Glutamatergic neuron (in vitro differentiated cells): ENCODE data around the gene CETN3. TPM values are rescaled to one million over a fixed set of nuclear protein-coding genes. Genes with fewer than 3 reads are reported as not detected.

Experiments used
- DNase-seq: peaks from one replicate; pipeline ENCODE4 v3.0.0; 2022
- H3K27ac Mint-ChIP-seq: one replicate; pipeline ENCODE4 v1.8.0; 2020; ENCODE audit warnings: mild to moderate bottlenecking, mixed read lengths, inconsistent platforms; ENCODE audit not compliant: unreplicated experiment
- H3K27me3 Mint-ChIP-seq: one replicate; pipeline ENCODE4 v1.8.0; 2020; ENCODE audit warnings: mild to moderate bottlenecking, moderate library complexity, mixed read lengths, inconsistent platforms; ENCODE audit not compliant: unreplicated experiment
- H3K36me3 Mint-ChIP-seq: one replicate; pipeline ENCODE4 v1.8.0; 2020; ENCODE audit warnings: mild to moderate bottlenecking, mixed read lengths, inconsistent platforms; ENCODE audit not compliant: unreplicated experiment
- H3K4me1 Mint-ChIP-seq: one replicate; pipeline ENCODE4 v1.8.0; 2020; ENCODE audit warnings: mild to moderate bottlenecking, low read depth, mixed read lengths, inconsistent platforms; ENCODE audit not compliant: unreplicated experiment
- H3K4me3 Mint-ChIP-seq: one replicate; pipeline ENCODE4 v1.8.0; 2020; ENCODE audit warnings: mild to moderate bottlenecking, mixed read lengths, inconsistent platforms; ENCODE audit not compliant: unreplicated experiment
- H3K9me3 Mint-ChIP-seq: one replicate; pipeline ENCODE4 v1.8.0; 2020; ENCODE audit warnings: mild to moderate bottlenecking, moderate library complexity, mixed read lengths, inconsistent platforms; ENCODE audit not compliant: unreplicated experiment
- CTCF ChIP-seq: fragments of 200-600 bp; sonication (generic); IDR thresholded peaks from one replicate; pipeline ENCODE4 v1.5.0; 2021; ENCODE audit not compliant: partially characterized antibody, unreplicated experiment
- long read RNA-seq: library from polyadenylated mRNA; unstranded; transcript quantifications from one replicate; pipeline ENCODE4 v2.0.0, GENCODE V29; 2020; ENCODE audit not compliant: unreplicated experiment
- total RNA-seq: library from RNA; stranded (reverse); fragmentation: NEBNext Ultra II Directional; extraction: Animal tissue kit (Norgen Biotek cat#: 25700); gene quantifications from one replicate; pipeline ENCODE4 v1.2.1, GENCODE V29; 2021; ENCODE audit not compliant: unreplicated experiment

CETN3 gene
- 28.7 TPM for total RNA-seq
- long read RNA-seq, transcript CETN3-201 (5 exons, 2,432 nt) = major isoform, 9 of 10 reads
- long read RNA-seq, partial matches to known transcripts = 0 of 10 reads
- long read RNA-seq, other reads (novel, unspliced or antisense) = 0 of 10 reads

- Mint-ChIP-seq H3K27me3 (no peaks in the 10 kb centered on the region), H3K4me3 (no peak within 1 kb of the TSS), H3K27ac (no peak within 1 kb of the TSS), H3K9me3 (no peaks in the 10 kb centered on the region), H3K36me3 (no peaks in the 10 kb centered on the region), H3K4me1 (no peaks in the 10 kb centered on the region)
- TF ChIP-seq CTCF = no peak
- peak; percentile 92 for DNase-seq
Observed at GRCh38 chr5:90409318-90410177, at the start of gene CETN3. Gene CETN3 (minus strand): TSS chr5:90409756. CDS start chr5:90409661, 95 bp downstream.

GRCh38 chr5:90446961-90447360 is 37.4 kb upstream of the CETN3 start:
- H3K4me1 Mint-ChIP-seq = no peaks in the 10 kb centered on the region
- H3K27me3 Mint-ChIP-seq = no peaks in the 10 kb centered on the region
- H3K36me3 Mint-ChIP-seq = no peaks in the 10 kb centered on the region
- H3K27ac Mint-ChIP-seq = no peak overlapping the region
- H3K4me3 Mint-ChIP-seq = no peak overlapping the region
- DNase-seq = no peak
- no peak for TF ChIP-seq CTCF
- H3K9me3 Mint-ChIP-seq = peaks cover 2% of the 10 kb centered on the region

GRCh38 chr5:90440644-90441043 is 31.1 kb upstream of the CETN3 start:
- Mint-ChIP-seq H3K9me3 (no peaks in the 10 kb centered on the region), H3K36me3 (no peaks in the 10 kb centered on the region), H3K4me1 (no peaks in the 10 kb centered on the region), H3K27ac (no peak overlapping the region), H3K4me3 (no peak overlapping the region), H3K27me3 (no peaks in the 10 kb centered on the region)
- DNase-seq = no peak
- TF ChIP-seq CTCF = no peak

GRCh38 chr5:90438100-90438499 is 28.5 kb upstream of the CETN3 start:
- Mint-ChIP-seq H3K9me3 (no peaks in the 10 kb centered on the region), H3K27ac (no peak overlapping the region), H3K4me1 (no peaks in the 10 kb centered on the region), H3K36me3 (no peaks in the 10 kb centered on the region), H3K4me3 (no peak overlapping the region), H3K27me3 (no peaks in the 10 kb centered on the region)
- no peak for TF ChIP-seq CTCF
- DNase-seq = no peak

GRCh38 chr5:90437663-90438062 is 28.1 kb upstream of the CETN3 start:
- H3K9me3 Mint-ChIP-seq = no peaks in the 10 kb centered on the region
- no peak overlapping the region for H3K4me3 Mint-ChIP-seq
- H3K36me3 Mint-ChIP-seq = no peaks in the 10 kb centered on the region
- H3K4me1 Mint-ChIP-seq = no peaks in the 10 kb centered on the region
- H3K27ac Mint-ChIP-seq = no peak overlapping the region
- no peak for DNase-seq
- no peak for TF ChIP-seq CTCF
- H3K27me3 Mint-ChIP-seq = no peaks in the 10 kb centered on the region
